Measurements from ENCODE around the gene GCAT.

Gene GCAT

DNA sequence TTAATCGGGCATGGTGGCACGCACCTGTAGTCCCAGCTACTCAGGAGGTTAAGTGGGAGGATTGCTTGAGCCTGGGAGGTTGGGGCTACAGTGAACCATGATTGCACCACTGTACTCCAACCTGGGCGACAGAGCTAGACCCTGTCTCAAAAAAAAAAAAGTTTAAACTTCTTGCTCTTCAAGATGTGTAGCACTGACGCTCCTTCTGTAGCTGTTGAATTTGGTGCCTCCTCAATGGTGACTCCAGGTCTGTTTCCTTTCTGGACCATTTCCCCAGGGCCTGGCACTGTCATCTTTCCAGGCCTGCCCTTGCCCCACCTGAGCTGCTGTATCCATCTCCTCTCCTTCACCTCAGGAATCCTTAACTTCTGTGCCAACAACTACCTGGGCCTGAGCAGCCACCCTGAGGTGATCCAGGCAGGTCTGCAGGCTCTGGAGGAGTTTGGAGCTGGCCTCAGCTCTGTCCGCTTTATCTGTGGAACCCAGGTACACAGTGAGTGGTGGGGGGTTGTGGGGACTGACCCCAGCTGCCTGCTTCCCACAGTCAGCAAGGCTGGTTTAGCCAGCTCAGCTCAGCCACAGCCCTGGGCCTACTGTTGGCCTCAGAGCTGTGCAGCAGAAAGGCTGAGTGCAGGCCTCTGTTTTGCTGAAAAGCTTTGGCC lies 2.1 kb downstream of the GCAT start:
- no peak for TF ChIP-seq CTCF (IDR thresholded peaks at IDR 0.05; ENCODE audit: low read length, missing control alignments)
- H3K4me3 ChIP-seq (replicated peaks; ENCODE audit: low read depth, low read length) = no peak overlapping the region
- DNase-seq (ENCODE audit: low read depth) = no peak

DNA sequence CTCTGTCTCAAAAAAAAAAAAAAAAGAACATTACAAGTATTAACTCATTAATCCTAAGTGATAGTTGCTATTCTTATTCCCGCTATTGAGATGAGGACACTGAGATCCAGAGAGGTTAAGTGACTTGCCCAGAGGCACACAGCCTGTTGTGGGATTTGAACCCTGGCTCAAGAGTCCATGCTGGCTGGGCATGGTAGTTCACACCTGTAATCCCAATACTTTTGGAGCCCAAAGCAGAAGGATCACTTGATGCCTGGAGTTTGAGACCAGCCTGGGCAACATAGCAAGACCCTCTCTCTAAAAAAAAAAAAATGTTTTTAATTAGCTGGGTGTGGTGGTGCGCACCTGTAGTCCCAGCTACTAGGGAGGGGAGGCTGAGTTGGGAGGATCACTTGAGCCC lies 4.1 kb downstream of the GCAT start:
- no peak for TF ChIP-seq CTCF (IDR thresholded peaks at IDR 0.05; ENCODE audit: low read length, missing control alignments)
- no peak overlapping the region for H3K4me3 ChIP-seq (replicated peaks; ENCODE audit: low read depth, low read length)
- no peak for DNase-seq (ENCODE audit: low read depth)

- no peak overlapping the region for H3K4me3 ChIP-seq (replicated peaks; ENCODE audit: low read depth, low read length)
- no peak for DNase-seq (ENCODE audit: low read depth)
- no peak for TF ChIP-seq CTCF (IDR thresholded peaks at IDR 0.05; ENCODE audit: low read length, missing control alignments)
These were observed 5.3 kb downstream of the GCAT start for GRCh38 chr22:37812869-37813678.

- TF ChIP-seq CTCF (IDR thresholded peaks at IDR 0.05; ENCODE audit: low read length, missing control alignments) = no peak
- H3K4me3 ChIP-seq (replicated peaks; ENCODE audit: low read depth, low read length) = no peak overlapping the region
- no peak for DNase-seq (ENCODE audit: low read depth)
These were observed 7.9 kb downstream of the GCAT start for GRCh38 chr22:37815593-37815992.

DNA sequence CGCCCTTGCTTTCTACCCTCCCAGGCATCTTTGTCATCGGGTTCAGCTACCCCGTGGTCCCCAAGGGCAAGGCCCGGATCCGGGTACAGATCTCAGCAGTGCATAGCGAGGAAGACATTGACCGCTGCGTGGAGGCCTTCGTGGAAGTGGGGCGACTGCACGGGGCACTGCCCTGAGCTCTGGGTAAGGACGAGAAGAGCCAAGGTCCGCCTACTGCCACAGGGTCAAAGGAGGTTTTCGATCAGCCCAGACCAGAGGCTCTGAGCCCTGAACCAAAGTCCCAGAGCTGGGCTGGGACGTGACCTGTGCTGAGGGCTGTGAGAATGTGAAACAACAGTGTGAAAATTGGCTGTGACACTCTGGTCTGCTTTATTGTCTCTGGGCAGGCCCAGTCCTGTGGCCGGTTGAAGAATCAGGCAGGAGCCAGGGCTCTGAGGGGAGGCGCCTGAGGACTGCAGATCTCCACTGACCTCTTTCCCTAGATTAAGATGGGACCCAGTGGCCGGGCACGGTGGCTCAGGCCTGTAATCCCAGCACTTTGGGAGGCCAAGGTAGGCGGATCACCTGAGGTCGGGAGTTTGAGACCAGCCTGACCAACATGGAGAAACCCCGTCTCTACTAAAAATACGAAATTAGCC lies 8.9 kb downstream of the GCAT start:
- TF ChIP-seq CTCF (IDR thresholded peaks at IDR 0.05; ENCODE audit: low read length, missing control alignments) = no peak

GRCh38 chr22:37817705-37818408 lies 10.1 kb downstream of the GCAT start:
- peak overlapping the region; percentile 24 for H3K4me3 ChIP-seq (replicated peaks; ENCODE audit: low read depth, low read length)
- peak; percentile 82 for DNase-seq (ENCODE audit: low read depth)
- peak; percentile 60 for TF ChIP-seq CTCF (IDR thresholded peaks at IDR 0.05; ENCODE audit: low read length, missing control alignments)

More for the DNA sequence above, 8.9 kb downstream of the GCAT start:
- DNase-seq (ENCODE audit: low read depth) = no peak
- H3K4me3 ChIP-seq (replicated peaks; ENCODE audit: low read depth, low read length) = no peak overlapping the region

All from fibroblast of pulmonary artery (primary cell).